Measurements from ENCODE around the gene MAEA. TPM values are rescaled to one million over a fixed set of nuclear protein-coding genes. Genes with fewer than 3 reads are reported as not detected.

Gene MAEA
- total RNA-seq, 1 donor from 2014 or later = 103 TPM

DNA sequence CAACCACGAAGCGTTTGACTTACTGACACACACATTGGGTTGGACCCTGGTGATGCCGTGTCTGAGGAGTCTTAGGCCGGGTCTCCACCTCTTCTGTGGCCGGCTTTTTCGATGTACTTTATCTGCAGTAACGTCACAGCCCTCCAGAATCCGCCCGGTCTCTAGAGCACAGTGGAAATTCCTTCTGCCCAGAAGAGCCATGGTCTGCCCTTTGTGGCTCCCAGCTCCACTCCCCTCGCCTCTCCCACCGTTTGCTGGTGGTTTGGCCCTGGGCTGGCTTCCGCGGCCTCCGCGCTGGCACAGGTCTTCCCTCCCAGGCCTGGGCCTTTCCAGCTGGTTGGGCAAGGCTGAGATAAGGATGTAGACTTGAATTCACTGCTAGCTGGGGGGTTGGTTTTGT lies 4.3 kb downstream of the MAEA start:
- Histone ChIP-seq H3K27me3 (no peaks in the 10 kb centered on the region), H3K4me1 (peaks cover 58% of the 10 kb centered on the region), H3K36me3 (peaks cover 0 to 16% of the 10 kb centered on the region in 2 donors), H3K27ac (no peak overlapping the region), H3K4me3 (no peak overlapping the region), H3K9me3 (no peaks in the 10 kb centered on the region)
- no peak for DNase-seq (ENCODE audit: extremely low spot score in 2 of 2)
- TF ChIP-seq POLR2A (IDR thresholded peaks at IDR 0.05) (no peak), POLR2AphosphoS5 (IDR thresholded peaks at IDR 0.05; ENCODE audit: insufficient read depth in 1 of 2, low read depth in 1 of 2) (no peak)
- TF ChIP-seq, protein P1, sequence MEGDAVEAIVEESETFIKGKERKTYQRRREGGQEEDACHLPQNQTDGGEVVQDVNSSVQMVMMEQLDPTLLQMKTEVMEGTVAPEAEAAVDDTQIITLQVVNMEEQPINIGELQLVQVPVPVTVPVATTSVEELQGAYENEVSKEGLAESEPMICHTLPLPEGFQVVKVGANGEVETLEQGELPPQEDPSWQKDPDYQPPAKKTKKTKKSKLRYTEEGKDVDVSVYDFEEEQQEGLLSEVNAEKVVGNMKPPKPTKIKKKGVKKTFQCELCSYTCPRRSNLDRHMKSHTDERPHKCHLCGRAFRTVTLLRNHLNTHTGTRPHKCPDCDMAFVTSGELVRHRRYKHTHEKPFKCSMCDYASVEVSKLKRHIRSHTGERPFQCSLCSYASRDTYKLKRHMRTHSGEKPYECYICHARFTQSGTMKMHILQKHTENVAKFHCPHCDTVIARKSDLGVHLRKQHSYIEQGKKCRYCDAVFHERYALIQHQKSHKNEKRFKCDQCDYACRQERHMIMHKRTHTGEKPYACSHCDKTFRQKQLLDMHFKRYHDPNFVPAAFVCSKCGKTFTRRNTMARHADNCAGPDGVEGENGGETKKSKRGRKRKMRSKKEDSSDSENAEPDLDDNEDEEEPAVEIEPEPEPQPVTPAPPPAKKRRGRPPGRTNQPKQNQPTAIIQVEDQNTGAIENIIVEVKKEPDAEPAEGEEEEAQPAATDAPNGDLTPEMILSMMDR (IDR thresholded peaks at IDR 0.05) = no peak
- intact Hi-C loops (cut with DNase I) = no loop called here

DNA sequence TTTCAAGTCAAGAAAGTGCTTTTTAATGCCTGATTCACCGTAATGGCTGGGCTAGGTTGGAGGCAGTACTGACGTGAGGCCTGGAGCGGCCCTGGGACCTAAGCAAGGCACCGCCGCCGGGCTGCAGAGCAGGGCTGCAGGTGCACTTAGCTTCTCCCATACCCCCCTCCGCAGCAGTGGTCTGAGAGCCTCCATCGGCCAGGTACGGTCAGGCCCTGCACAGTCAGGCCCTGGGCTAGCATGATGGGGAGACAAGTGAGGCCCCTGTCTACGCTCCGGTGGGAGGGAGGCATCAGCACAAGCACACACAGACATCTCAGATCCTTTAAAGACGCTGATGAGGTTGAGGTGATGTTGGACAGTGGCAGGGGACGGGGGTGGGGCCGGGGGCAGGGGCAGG lies 4.7 kb downstream of the MAEA start:
- H3K4me3 ChIP-seq = no peak overlapping the region
- no peaks in the 10 kb centered on the region for H3K9me3 ChIP-seq
- peaks cover 54% of the 10 kb centered on the region for H3K4me1 ChIP-seq
- H3K27me3 ChIP-seq = no peaks in the 10 kb centered on the region
- no peak for DNase-seq (ENCODE audit: extremely low spot score in 2 of 2)
- H3K36me3 ChIP-seq = peaks cover 0 to 16% of the 10 kb centered on the region in 2 donors
- intact Hi-C loops (cut with DNase I) = no loop called here
- H3K27ac ChIP-seq = no peak overlapping the region
- TF ChIP-seq, protein P1 (IDR thresholded peaks at IDR 0.05) = no peak
- no peak for TF ChIP-seq POLR2AphosphoS5 (IDR thresholded peaks at IDR 0.05; ENCODE audit: insufficient read depth in 1 of 2, low read depth in 1 of 2)
- TF ChIP-seq POLR2A (IDR thresholded peaks at IDR 0.05) = no peak

DNA sequence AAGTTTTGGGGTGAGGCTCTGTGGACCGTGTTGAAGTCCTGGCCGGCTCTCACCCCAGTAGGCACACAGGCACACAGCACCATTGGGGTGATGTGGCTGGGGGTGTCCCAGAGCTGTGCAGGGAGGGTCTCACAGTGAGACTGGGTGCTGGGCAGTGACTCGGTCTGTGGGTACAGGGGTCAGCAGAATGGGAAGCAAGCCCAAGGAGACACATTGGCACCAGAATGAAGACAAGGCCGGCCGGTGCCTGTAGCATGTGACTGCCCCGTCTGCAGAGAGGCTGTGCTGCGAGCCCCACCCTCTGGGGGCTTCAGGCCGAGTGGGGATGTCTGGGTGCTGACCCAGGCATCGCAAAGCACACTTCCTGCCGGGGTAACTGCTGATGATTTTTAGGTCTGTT lies 5.2 kb downstream of the MAEA start:
- intact Hi-C loops (cut with DNase I) = no loop called here
- Histone ChIP-seq H3K27ac (no peak overlapping the region), H3K4me3 (no peak overlapping the region), H3K36me3 (peaks cover 0 to 17% of the 10 kb centered on the region in 2 donors), H3K9me3 (no peaks in the 10 kb centered on the region), H3K4me1 (peaks cover 54% of the 10 kb centered on the region), H3K27me3 (no peaks in the 10 kb centered on the region)
- TF ChIP-seq POLR2AphosphoS5 (IDR thresholded peaks at IDR 0.05; ENCODE audit: insufficient read depth in 1 of 2, low read depth in 1 of 2) (no peak), POLR2A (IDR thresholded peaks at IDR 0.05) (no peak)
- TF ChIP-seq, protein P1 (IDR thresholded peaks at IDR 0.05) = no peak
- DNase-seq (ENCODE audit: extremely low spot score in 2 of 2) = no peak

DNA sequence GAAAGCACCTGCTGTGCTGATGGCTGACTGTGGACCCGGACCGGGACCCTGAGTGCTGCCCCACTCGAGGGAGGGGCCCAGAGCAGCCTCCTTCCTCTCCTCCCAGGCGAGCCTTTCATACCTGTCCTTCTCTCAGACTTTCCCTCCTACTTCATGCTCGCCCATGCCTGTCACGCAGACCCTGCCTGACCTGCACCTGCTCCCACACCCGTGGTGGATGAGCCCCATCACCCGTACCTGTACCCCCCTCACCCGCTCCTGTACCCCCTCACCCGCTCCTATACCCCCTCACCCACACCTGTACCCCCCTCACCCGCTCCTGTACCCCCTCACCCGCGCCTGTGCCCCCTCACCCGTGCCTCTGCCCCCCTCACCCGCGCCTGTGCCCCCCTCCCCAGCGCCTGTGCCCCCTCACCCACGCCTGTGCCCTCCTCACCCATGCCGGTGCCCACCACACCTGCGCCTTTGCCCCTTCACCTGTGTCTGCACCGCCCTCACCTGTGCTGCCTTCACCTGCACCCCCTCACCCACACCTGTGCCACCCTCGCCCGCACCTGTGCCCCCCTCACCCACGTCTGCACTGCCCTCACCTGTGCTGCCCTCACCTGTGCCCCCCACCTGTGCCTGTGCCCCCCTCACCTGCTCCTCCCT lies 5.8 kb downstream of the MAEA start:
- H3K4me1 ChIP-seq = peaks cover 55% of the 10 kb centered on the region
- TF ChIP-seq, protein P1 (IDR thresholded peaks at IDR 0.05) = no peak
- TF ChIP-seq POLR2AphosphoS5 (IDR thresholded peaks at IDR 0.05; ENCODE audit: insufficient read depth in 1 of 2, low read depth in 1 of 2) (no peak), POLR2A (IDR thresholded peaks at IDR 0.05) (no peak)
- H3K27me3 ChIP-seq = no peaks in the 10 kb centered on the region
- DNase-seq (ENCODE audit: extremely low spot score in 2 of 2) = no peak
- peaks cover 0 to 24% of the 10 kb centered on the region in 2 donors for H3K36me3 ChIP-seq
- no peak overlapping the region for H3K4me3 ChIP-seq
- no peak overlapping the region for H3K27ac ChIP-seq
- intact Hi-C loops (cut with DNase I) = no loop called here
- H3K9me3 ChIP-seq = no peaks in the 10 kb centered on the region

DNA sequence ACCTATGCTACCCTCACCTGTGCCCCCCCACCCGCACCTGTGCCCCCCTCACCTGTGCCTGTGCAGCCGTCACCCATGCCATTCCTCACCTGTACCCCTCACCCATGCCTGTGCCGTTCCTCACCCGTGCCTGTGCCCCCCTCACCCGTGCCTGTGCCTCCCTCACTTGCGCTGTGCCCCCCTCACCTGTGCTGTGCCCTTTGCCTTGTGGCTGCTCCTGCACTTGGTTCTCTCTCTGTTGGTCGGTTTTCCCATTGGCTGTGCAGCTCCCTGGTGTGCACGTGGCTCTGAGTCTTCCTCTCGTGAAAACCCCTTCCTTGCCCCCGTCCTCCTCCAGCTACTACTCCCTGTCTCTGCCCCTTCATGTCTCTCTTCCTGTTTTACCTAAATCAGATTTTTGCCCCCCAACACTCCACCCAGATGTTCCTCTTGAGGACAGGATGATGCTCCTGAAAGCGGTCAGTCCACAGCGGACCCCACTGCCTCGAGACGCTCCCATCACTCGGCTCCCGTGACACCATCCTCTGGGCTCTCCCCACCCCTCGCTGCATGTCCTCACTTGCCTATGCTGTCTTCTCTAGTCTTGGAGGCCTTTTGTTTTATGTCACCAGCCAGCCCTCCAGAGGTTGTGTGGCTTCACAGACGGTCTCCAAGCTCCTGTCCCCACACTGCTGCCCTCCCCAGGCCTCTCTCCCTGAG lies 6.8 kb downstream of the MAEA start:
- TF ChIP-seq POLR2AphosphoS5 (IDR thresholded peaks at IDR 0.05; ENCODE audit: insufficient read depth in 1 of 2, low read depth in 1 of 2) (no peak), POLR2A (IDR thresholded peaks at IDR 0.05) (no peak)
- TF ChIP-seq, protein P1 (IDR thresholded peaks at IDR 0.05) = no peak
- DNase-seq (ENCODE audit: extremely low spot score in 2 of 2) = no peak
- H3K27me3 ChIP-seq = no peaks in the 10 kb centered on the region
- intact Hi-C loops (cut with DNase I) = no loop called here
- H3K27ac ChIP-seq = no peak overlapping the region
- H3K4me3 ChIP-seq = no peak overlapping the region
- peaks cover 0 to 26% of the 10 kb centered on the region in 2 donors for H3K36me3 ChIP-seq
- no peaks in the 10 kb centered on the region for H3K9me3 ChIP-seq
- H3K4me1 ChIP-seq = peaks cover 55% of the 10 kb centered on the region
